Neural cell (in vitro differentiated cells): Measurements from ENCODE around the gene ITM2C. TPM values are rescaled to one million over a fixed set of nuclear protein-coding genes. Genes with fewer than 3 reads are reported as not detected.

Experiments
- polyA plus RNA-seq: library from polyadenylated mRNA; depleted of rRNA; stranded (reverse); fragments of >200 nt; gene quantifications from 2 replicates; pipeline ENCODE4 v1.2.3, GENCODE V29; 2014

The ITM2C gene
- polyA plus RNA-seq, 1 donor from 2014 or later = 186 TPM

Other genes with a start within 250 kb of the ITM2C start
- gene CAB39, start 152.1 kb upstream of the ITM2C start, polyA plus RNA-seq = 107 and 118 TPM in 2 replicates
- gene GPR55, start 60.3 kb downstream of the ITM2C start, polyA plus RNA-seq = not detected in 2 replicates
- not detected in 2 replicates for gene SPATA3, start 131.2 kb downstream of the ITM2C start, polyA plus RNA-seq
- gene C2orf72, start 172.6 kb downstream of the ITM2C start, polyA plus RNA-seq = 37.7 and 73.3 TPM in 2 replicates
- 83.8 and 87.6 TPM in 2 replicates for gene PSMD1, start 191.9 kb downstream of the ITM2C start, polyA plus RNA-seq